K562 (cell line): Measurements from ENCODE around the gene SLC2A6. TPM values are rescaled to one million over a fixed set of nuclear protein-coding genes. Genes with fewer than 3 reads are reported as not detected.
A peak's percentile ranks its signal among the peaks of the same experiment; 100 is the strongest.

Experiments
- ATAC-seq: fragments of 200-7000 bp; cut with Tn5 transposase; 3 replicates; pipeline ENCODE4 v1.9.1; 2020; ENCODE audit warnings: moderate library complexity
- BruUV-seq: library from RNA; stranded (reverse); fragments of 400-500 nt; replicated peaks from 2 replicates; lab custom pipeline; 2021; lab: Mats Ljungman, UMichigan
- CTCF ChIA-PET: fragments of 300-600 bp; formaldehyde crosslinking; extraction: SDS; loops from one replicate; lab custom pipeline; 2021; ENCODE audit warnings: low intra/inter-chr PET ratio; lab: Yijun Ruan, JAX
- POLR2A ChIA-PET: fragments of 300-600, 350-650 bp; sonication (Branson Sonifier 250); formaldehyde crosslinking; extraction: SDS; loops from one replicate; lab custom pipeline; 2021; ENCODE audit warnings: antibody characterized with exemption, inconsistent platforms; lab: Yijun Ruan, JAX
- DNase-seq, 4 experiments: peaks; one replicate each; pipeline versions ENCODE4 v3.0.0 to v3.0.0-alpha.2; 2011 to 2018; ENCODE audit warnings: low spot score in 3 of 4, mixed read lengths in 3 of 4; ENCODE audit errors: extremely low read depth in 1 of 4
- FAIRE-seq: peaks from 2 replicates; lab custom pipeline; 2011; peaks lifted over from hg19 to GRCh38; lab: Jason Lieb, UNC
- H2AFZ ChIP-seq: 2 replicates; pipeline ENCODE4 v1.6.0; 2011; ENCODE audit warnings: low read depth, low read length, control low read depth, inconsistent platforms
- H3K27ac ChIP-seq: fragments of 200-600 bp; 3 replicates; pipeline ENCODE4 v1.8.0; 2011; ENCODE audit warnings: low read depth, mild to moderate bottlenecking, control low read depth, inconsistent platforms, low read length, moderate library complexity, mixed read lengths; ENCODE audit errors: extremely low read depth
- H3K27me3 ChIP-seq, 2 experiments: fragments of 300-600 bp in 1 of 2; 2 replicates in 1 of 2; 3 replicates in 1 of 2; pipeline versions ENCODE4 v1.6.0 to v1.8.0; 2011; ENCODE audit warnings: inconsistent platforms in 2 of 2, low read length in 2 of 2, mild to moderate bottlenecking in 1 of 2, mixed read lengths in 1 of 2, moderate library complexity in 1 of 2; ENCODE audit not compliant: control insufficient read depth in 2 of 2, insufficient read depth in 2 of 2
- H3K36me3 ChIP-seq: fragments of 300-600 bp; 3 replicates; pipeline ENCODE4 v1.8.0; 2011; ENCODE audit warnings: mild to moderate bottlenecking, low read length, inconsistent platforms; ENCODE audit not compliant: control insufficient read depth, insufficient read depth
- H3K4me1 ChIP-seq, 2 experiments: fragments of 200-600 bp in 1 of 2; replicated peaks in 1 of 2; 2 replicates in 1 of 2; 3 replicates in 1 of 2; pipeline versions ENCODE4 v1.5.1 to v1.8.0; 2011; ENCODE audit warnings: inconsistent platforms in 2 of 2, low read length in 2 of 2, mild to moderate bottlenecking in 1 of 2, mixed read lengths in 1 of 2, moderate library complexity in 1 of 2; ENCODE audit not compliant: control insufficient read depth in 2 of 2, insufficient read depth in 2 of 2
- H3K4me2 ChIP-seq: 2 replicates; pipeline ENCODE4 v1.6.1; 2011; ENCODE audit warnings: low read length, control low read depth, inconsistent platforms, mixed read lengths; ENCODE audit not compliant: insufficient read depth
- H3K4me3 ChIP-seq: fragments of 200-600 bp; sonication (generic), shearing (Covaris generic); 2 replicates; pipeline ENCODE4 v1.5.1; 2016; ENCODE audit warnings: control low read depth, inconsistent platforms
- H3K79me2 ChIP-seq: fragments of 200-600 bp; 3 replicates; pipeline ENCODE4 v1.8.0; 2011; ENCODE audit warnings: low read length, inconsistent platforms; ENCODE audit not compliant: control insufficient read depth, insufficient read depth
- H3K9ac ChIP-seq, 2 experiments: 2 replicates each; pipeline versions ENCODE4 v1.6.0 to v1.6.1; 2011; ENCODE audit warnings: low read depth in 2 of 2, low read length in 2 of 2, control low read depth in 1 of 2, inconsistent platforms in 1 of 2, mild to moderate bottlenecking in 1 of 2, mixed read lengths in 1 of 2; ENCODE audit not compliant: insufficient read depth in 1 of 2
- H3K9me1 ChIP-seq: one replicate; pipeline ENCODE4 v1.6.0; 2011; ENCODE audit warnings: inconsistent platforms, mild to moderate bottlenecking, low read length, moderate library complexity; ENCODE audit not compliant: control insufficient read depth, insufficient read depth
- H3K9me3 ChIP-seq: replicated peaks from 2 replicates; pipeline ENCODE4 v1.5.1; 2011; ENCODE audit warnings: low read depth, low read length, inconsistent platforms; ENCODE audit not compliant: control insufficient read depth, insufficient read depth
- H4K20me1 ChIP-seq: replicated peaks from 2 replicates; pipeline ENCODE4 v1.6.1; 2011; ENCODE audit warnings: low read length, inconsistent platforms, mixed read lengths; ENCODE audit not compliant: control insufficient read depth, insufficient read depth
- ARNT ChIP-seq, 2 experiments: fragments of 450-650 bp; IDR thresholded peaks; 2 replicates each; pipeline ENCODE4 v1.6.1; 2016; ENCODE audit warnings: mild to moderate bottlenecking in 1 of 2
- CREBBP ChIP-seq: IDR thresholded peaks from one replicate; pipeline ENCODE4 v1.6.1; 2012; ENCODE audit warnings: low read depth, mild to moderate bottlenecking, control low read depth, inconsistent platforms, low read length
- CTBP1 ChIP-seq: fragments of 450-650 bp; IDR thresholded peaks from 2 replicates; pipeline ENCODE4 v1.6.1; 2016; ENCODE audit warnings: borderline replicate concordance
- CTCF ChIP-seq, 3 experiments: IDR thresholded peaks in 2 of 3; conservative IDR thresholded peaks in 1 of 3; 2 replicates each; pipeline ENCODE4 v1.5.1; 2011 to 2012; ENCODE audit warnings: low read length in 3 of 3, mild to moderate bottlenecking in 3 of 3, control low read depth in 2 of 3, improper control_type of control experiment in 1 of 3, inconsistent platforms in 1 of 3, low read depth in 1 of 3, mixed read lengths in 1 of 3, moderate library complexity in 1 of 3; ENCODE audit not compliant: insufficient read depth in 2 of 3
- CTCFL ChIP-seq: IDR thresholded peaks from 2 replicates; pipeline ENCODE4 v1.6.1; 2011; ENCODE audit warnings: borderline replicate concordance, low read depth, mild to moderate bottlenecking, moderate library complexity, low read length; ENCODE audit not compliant: insufficient read depth, poor library complexity, severe bottlenecking
- DACH1 ChIP-seq: fragments of 450-650 bp; IDR thresholded peaks from 2 replicates; pipeline ENCODE4 v1.6.1; 2018; ENCODE audit not compliant: partially characterized antibody
- HMG20A ChIP-seq: fragments of 450-650 bp; formaldehyde crosslinking; conservative IDR thresholded peaks from 2 replicates; pipeline ENCODE4 v1.4.0; 2020; ENCODE audit warnings: mild to moderate bottlenecking, mixed read lengths
- ILF3 ChIP-seq: fragments of 450-650 bp; IDR thresholded peaks from 2 replicates; pipeline ENCODE4 v1.6.1; 2018; ENCODE audit warnings: antibody characterized with exemption, mild to moderate bottlenecking, moderate library complexity, borderline replicate concordance
- RCOR1 ChIP-seq, 2 experiments: IDR thresholded peaks; 2 replicates each; pipeline ENCODE4 v1.6.1; 2012; ENCODE audit warnings: low read depth in 2 of 2, low read length in 2 of 2, borderline replicate concordance in 1 of 2, improper control_type of control experiment in 1 of 2
- RFX1 ChIP-seq: fragments of 450-650 bp; IDR thresholded peaks from 2 replicates; pipeline ENCODE4 v1.6.1; 2016; ENCODE audit warnings: mild to moderate bottlenecking, moderate library complexity
- U2AF2 ChIP-seq: fragments of 200-400 bp; formaldehyde crosslinking; optimal IDR thresholded peaks from 2 replicates; pipeline ENCODE3; 2017; ENCODE audit warnings: low read depth, mild to moderate bottlenecking, low read length
- WGBS: fragments of 100-300 bp; shearing (Covaris generic); methylation state at CpG from one replicate; pipeline ENCODE4 v1.1.6; 2016; ENCODE audit warnings: low coverage, mixed read lengths; ENCODE audit not compliant: insufficient coverage; ENCODE audit errors: missing lambda C conversion rate; 5-methylcytosine and 5-hydroxymethylcytosine counted together
- in situ Hi-C: fragments of 300-500 bp; cut with MboI; formaldehyde crosslinking; loops from 4 replicates; pipeline ENCODE4 v1.15.0; 2018; ENCODE audit warnings: inconsistent platforms, mixed read lengths
- intact Hi-C: fragments of 100-400 bp; cut with micrococcal nuclease; formaldehyde crosslinking; loops from 2 replicates; pipeline ENCODE4 v1.14.2; 2022
- polyA plus RNA-seq, 8 experiments: library from polyadenylated mRNA; depleted of rRNA in 4 of 8; stranded (reverse) in 5 of 8; unstranded in 3 of 8; fragments of >200 nt; fragmentation: Nextera tagmentation in 2 of 8; fragmentation: Illumina TruSeq in 1 of 8; extraction: Ambion mirVana in 2 of 8; extraction: Trizol in 1 of 8; gene quantifications; 2 replicates each; pipeline versions ENCODE4 v1.2.1 to v1.2.3, GENCODE V29; 2011 to 2014; ENCODE audit warnings: inconsistent platforms in 1 of 8, missing spikeins in 1 of 8
- total RNA-seq, 7 experiments: library from RNA; depleted of rRNA in 6 of 7; stranded (reverse); fragments of >200 nt in 6 of 7; fragmentation: Illumina TruSeq in 2 of 7; extraction: Trizol in 2 of 7; gene quantifications; 2 replicates each; pipeline versions ENCODE4 v1.2.1 to v1.2.3, GENCODE V29; 2011 to 2021; ENCODE audit warnings: low replicate concordance in 1 of 7

The SLC2A6 gene
- total and polyA plus RNA-seq, 9 of the 15 experiments (the other 6 are each of a cell fraction or from before 2014, with no cell fraction given) = 0.04 to 0.38 (median 0.09) TPM; not detected in 3

DNA sequence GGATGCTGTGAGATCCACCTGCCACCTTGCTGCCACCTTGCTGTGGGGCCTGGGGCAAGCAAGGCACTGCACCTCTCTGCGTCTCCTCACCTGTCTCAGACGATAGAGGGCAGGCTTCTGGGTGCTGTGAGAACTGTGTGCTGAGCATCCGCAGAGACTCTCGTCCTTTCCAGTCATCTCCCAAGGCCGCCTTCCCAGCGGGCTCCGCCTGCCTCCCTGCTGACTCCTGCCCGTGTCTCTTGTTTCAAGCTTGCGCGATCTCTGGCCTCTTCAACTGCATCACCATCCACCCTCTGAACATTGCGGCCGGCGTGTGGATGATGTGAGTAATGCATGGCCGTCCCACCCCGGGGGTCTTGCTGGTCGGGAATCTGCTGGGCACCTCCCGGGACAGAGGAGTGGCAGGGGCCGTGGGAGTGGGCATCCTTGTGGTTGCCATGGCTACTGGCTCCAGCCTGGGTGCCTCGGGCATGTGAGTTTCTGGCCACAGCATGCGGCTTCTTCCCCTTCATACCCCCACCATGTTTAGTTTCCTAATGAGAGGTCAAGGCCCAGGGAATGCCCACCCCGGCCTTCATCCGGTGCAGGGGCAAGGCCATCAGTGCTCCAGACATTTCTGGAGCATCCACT, 15.6 kb downstream of the SLC2A6 start:
- whole genome bisulfite sequencing = 10% methylated on average over 22 of the region's 22 CpGs
- Histone ChIP-seq H3K79me2 (no peaks in the 10 kb centered on the region), H4K20me1 (peaks cover 29% of the 10 kb centered on the region), H3K9me3 (no peaks in the 10 kb centered on the region), H2AFZ (no peak overlapping the region), H3K9ac (no peak overlapping the region), H3K4me1 (peaks cover 5 to 38% of the 10 kb centered on the region in 2 experiments; a peak in 3 of 5 replicates), H3K27ac (no peak overlapping the region), H3K27me3 (peaks cover 25 to 72% of the 10 kb centered on the region in 2 experiments; a peak in 4 of 5 replicates), H3K4me3 (no peak overlapping the region), H3K4me2 (no peak overlapping the region), H3K36me3 (no peaks in the 10 kb centered on the region), H3K9me1 (peaks cover 4% of the 10 kb centered on the region)
- FAIRE-seq (no peak), DNase-seq (peak in 3 of 4 experiments; percentile 34 to 49 (median 40)), ATAC-seq (no peak)
- in situ Hi-C loops (no loop called here), intact Hi-C loops (no loop called here)
- POLR2A ChIA-PET = interaction anchor here (0.6 kb wide), 1 partner anchor 755 kb away, joined by 3 read pairs; no protein-coding TSS in a partner anchor
- no TSS peak for BruUV-seq
- CTCF ChIA-PET = interaction anchor here (1.0 kb wide), 1 partner anchor 23 kb away, joined by 4 read pairs; no protein-coding TSS in a partner anchor
- TF ChIP-seq ARNT (IDR thresholded peaks at IDR 0.05) = no peak
- TF ChIP-seq RCOR1 (IDR thresholded peaks at IDR 0.05; ENCODE audit: borderline replicate concordance in 1 of 2, low read depth in 2 of 2, low read length in 2 of 2) = peak in 1 of 2 experiments; percentile 65; a peak in 2 of 4 replicates
- TF ChIP-seq DACH1 = no peak
- peak; percentile 51 for TF ChIP-seq RFX1
- TF ChIP-seq CTBP1 = peak; percentile 64
- no peak for TF ChIP-seq CREBBP
- no peak for TF ChIP-seq ILF3
- TF ChIP-seq CTCF (IDR thresholded peaks at IDR 0.05 in 2 of 3, conservative IDR thresholded peaks at IDR 0.05 in 1 of 3; ENCODE audit: insufficient read depth in 2 of 3, low read depth in 1 of 3, low read length in 3 of 3) = peak; percentile 53 to 87 (median 68); a peak in 5 of 6 replicates
- peak; percentile 82 for TF ChIP-seq CTCFL
- no peak for TF ChIP-seq HMG20A (CRISPR knock-in tag)
- TF ChIP-seq U2AF2 = no peak
